ENCODE results near the gene ARHGAP8. TPM values are rescaled to one million over a fixed set of nuclear protein-coding genes. Genes with fewer than 3 reads are reported as not detected.

The ARHGAP8 gene
- total RNA-seq, 2 experiments from 2014 or later, result not detected

GRCh38 chr22:44884968-44885805, 132.8 kb downstream of the ARHGAP8 start:
- H3K4me1 ChIP-seq (ENCODE audit: insufficient read depth, low read length, poor library complexity, severe bottlenecking), result no peaks in the 10 kb centered on the region
- H2AFZ ChIP-seq (ENCODE audit: low read length), result no peak overlapping the region
- DNase-seq (ENCODE audit: low spot score), result no peak
- H3K79me2 ChIP-seq (ENCODE audit: insufficient read depth, low read depth, low read length), result no peaks in the 10 kb centered on the region
- intact Hi-C loops (cut with micrococcal nuclease; ENCODE audit: unreplicated experiment), result no loop called here
- H4K20me1 ChIP-seq (ENCODE audit: insufficient read depth, low read length), result no peaks in the 10 kb centered on the region
- CTCF ChIA-PET (ENCODE audit: unreplicated experiment), result no interaction called here
- H3K4me3 ChIP-seq (ENCODE audit: low read depth, low read length, poor library complexity, severe bottlenecking), result no peak overlapping the region
- no peak overlapping the region for H3K27ac ChIP-seq (ENCODE audit: low read depth, low read length, poor library complexity, severe bottlenecking)
- no peak for TF ChIP-seq CTCF (conservative IDR thresholded peaks at IDR 0.05; ENCODE audit: low read length)
- POLR2A ChIA-PET, result no interaction called here
- H3K4me2 ChIP-seq (ENCODE audit: low read length), result no peak overlapping the region
- no peaks in the 10 kb centered on the region for H3K9me3 ChIP-seq (ENCODE audit: low read length)
- H3K36me3 ChIP-seq (ENCODE audit: insufficient read depth, low read length), result no peaks in the 10 kb centered on the region
- no TSS peak for BruUV-seq (replicated peaks)
- no peaks in the 10 kb centered on the region for H3K9me2 ChIP-seq (ENCODE audit: insufficient read depth, low read length)

GRCh38 chr22:44885806-44886360, 133.5 kb downstream of the ARHGAP8 start:
- no TSS peak for BruUV-seq (replicated peaks)
- no peak overlapping the region for H3K4me3 ChIP-seq (ENCODE audit: low read depth, low read length, poor library complexity, severe bottlenecking)
- H3K9me3 ChIP-seq (ENCODE audit: low read length), result no peaks in the 10 kb centered on the region
- no peak overlapping the region for H2AFZ ChIP-seq (ENCODE audit: low read length)
- ChIA-PET POLR2A (no interaction called here), CTCF (ENCODE audit: unreplicated experiment) (no interaction called here)
- TF ChIP-seq CTCF (conservative IDR thresholded peaks at IDR 0.05; ENCODE audit: low read length), result no peak
- H3K4me1 ChIP-seq (ENCODE audit: insufficient read depth, low read length, poor library complexity, severe bottlenecking), result no peaks in the 10 kb centered on the region
- H3K4me2 ChIP-seq (ENCODE audit: low read length), result no peak overlapping the region
- intact Hi-C loops (cut with micrococcal nuclease; ENCODE audit: unreplicated experiment), result no loop called here
- H3K27ac ChIP-seq (ENCODE audit: low read depth, low read length, poor library complexity, severe bottlenecking), result no peak overlapping the region
- no peaks in the 10 kb centered on the region for H3K79me2 ChIP-seq (ENCODE audit: insufficient read depth, low read depth, low read length)
- no peaks in the 10 kb centered on the region for H4K20me1 ChIP-seq (ENCODE audit: insufficient read depth, low read length)
- no peak for DNase-seq (ENCODE audit: low spot score)
- no peaks in the 10 kb centered on the region for H3K9me2 ChIP-seq (ENCODE audit: insufficient read depth, low read length)
- no peaks in the 10 kb centered on the region for H3K36me3 ChIP-seq (ENCODE audit: insufficient read depth, low read length)

GRCh38 chr22:44887941-44888366, 135.6 kb downstream of the ARHGAP8 start:
- Histone ChIP-seq H3K27ac (ENCODE audit: low read depth, low read length, poor library complexity, severe bottlenecking) (no peak overlapping the region), H3K36me3 (ENCODE audit: insufficient read depth, low read length) (no peaks in the 10 kb centered on the region), H3K4me1 (ENCODE audit: insufficient read depth, low read length, poor library complexity, severe bottlenecking) (no peaks in the 10 kb centered on the region), H3K9me2 (ENCODE audit: insufficient read depth, low read length) (no peaks in the 10 kb centered on the region), H3K4me2 (ENCODE audit: low read length) (no peak overlapping the region), H3K9me3 (ENCODE audit: low read length) (no peaks in the 10 kb centered on the region), H2AFZ (ENCODE audit: low read length) (no peak overlapping the region), H3K79me2 (ENCODE audit: insufficient read depth, low read depth, low read length) (no peaks in the 10 kb centered on the region), H4K20me1 (ENCODE audit: insufficient read depth, low read length) (no peaks in the 10 kb centered on the region), H3K4me3 (ENCODE audit: low read depth, low read length, poor library complexity, severe bottlenecking) (no peak overlapping the region)
- CTCF ChIA-PET (ENCODE audit: unreplicated experiment), result no interaction called here
- POLR2A ChIA-PET, result no interaction called here
- no peak for TF ChIP-seq EZH2phosphoT487 (IDR thresholded peaks at IDR 0.05; ENCODE audit: borderline replicate concordance, low read depth, low read length)
- TF ChIP-seq CTCF (conservative IDR thresholded peaks at IDR 0.05; ENCODE audit: low read length), result no peak
- intact Hi-C loops (cut with micrococcal nuclease; ENCODE audit: unreplicated experiment), result no loop called here
- no TSS peak for BruUV-seq (replicated peaks)
- no peak for DNase-seq (ENCODE audit: low spot score)
